SK-N-SH (cell line): ENCODE results near the gene RPL13. TPM values are rescaled to one million over a fixed set of nuclear protein-coding genes. Genes with fewer than 3 reads are reported as not detected.

ENCODE experiments used
- CTCF ChIA-PET: fragments of 300-600, 350-600 bp; formaldehyde crosslinking; extraction: SDS; loops from one replicate; lab custom pipeline; 2021; lab: Yijun Ruan, JAX
- POLR2A ChIA-PET: fragments of 350-600 bp; sonication (Branson Sonifier 250); formaldehyde crosslinking; extraction: SDS; loops from one replicate; lab custom pipeline; 2020; ENCODE audit warnings: antibody characterized with exemption, inconsistent platforms; lab: Yijun Ruan, JAX
- DNase-seq: peaks from one replicate; pipeline ENCODE4 v3.0.0; 2012
- H2AFZ ChIP-seq: fragments of 200-600 bp; sonication (generic); 2 replicates; pipeline ENCODE4 v1.8.1; 2016; ENCODE audit warnings: antibody characterized with exemption, mild to moderate bottlenecking, low read depth
- H3F3A ChIP-seq: fragments of 200-600 bp; sonication (generic); replicated peaks from 2 replicates; pipeline ENCODE3; 2016; ENCODE audit warnings: antibody characterized with exemption, mild to moderate bottlenecking; ENCODE audit not compliant: insufficient read depth
- H3K27ac ChIP-seq, 2 experiments: fragments of 200-500 bp in 1 of 2; fragments of 200-600 bp in 1 of 2; sonication (Bioruptor generic) in 1 of 2; sonication (generic), shearing (Covaris generic) in 1 of 2; 2 replicates each; pipeline versions ENCODE4 v1.5.1 to v1.6.1; 2014 to 2016; ENCODE audit warnings: low read depth in 2 of 2, inconsistent platforms in 1 of 2, low read length in 1 of 2, mild to moderate bottlenecking in 1 of 2, mixed read lengths in 1 of 2
- H3K27me3 ChIP-seq: fragments of 200-600 bp; sonication (generic), shearing (Covaris generic); 2 replicates; pipeline ENCODE4 v1.6.1; 2016; ENCODE audit warnings: mixed run types; ENCODE audit not compliant: insufficient read depth
- H3K36me3 ChIP-seq, 2 experiments: fragments of 200-500 bp in 1 of 2; fragments of 200-600 bp in 1 of 2; sonication (Bioruptor generic) in 1 of 2; sonication (generic) in 1 of 2; replicated peaks in 1 of 2; 2 replicates each; pipeline versions ENCODE3 to v1.5.1; 2014 to 2016; ENCODE audit warnings: low read length in 1 of 2, mild to moderate bottlenecking in 1 of 2; ENCODE audit not compliant: insufficient read depth in 2 of 2, control insufficient read depth in 1 of 2
- H3K4me1 ChIP-seq, 2 experiments: fragments of 200-500 bp in 1 of 2; fragments of 200-600 bp in 1 of 2; sonication (Bioruptor generic) in 1 of 2; sonication (generic), shearing (Covaris generic) in 1 of 2; 2 replicates each; pipeline versions ENCODE4 v1.5.1 to v1.6.1; 2014 to 2016; ENCODE audit warnings: low read depth in 1 of 2, low read length in 1 of 2, mixed run types in 1 of 2; ENCODE audit not compliant: insufficient read depth in 2 of 2, control insufficient read depth in 1 of 2
- H3K4me2 ChIP-seq: fragments of 200-600 bp; sonication (generic), shearing (Covaris generic); 2 replicates; pipeline ENCODE4 v1.6.1; 2017; ENCODE audit warnings: mixed run types
- H3K4me3 ChIP-seq, 2 experiments: fragments of 200-500 bp in 1 of 2; fragments of 200-600 bp in 1 of 2; sonication (Bioruptor generic) in 1 of 2; sonication (generic), shearing (Covaris generic) in 1 of 2; 2 replicates each; pipeline versions ENCODE4 v1.5.1 to v1.8.1; 2014 to 2016; ENCODE audit warnings: low read depth in 2 of 2, inconsistent platforms in 1 of 2, low read length in 1 of 2, mild to moderate bottlenecking in 1 of 2, mixed read lengths in 1 of 2, moderate library complexity in 1 of 2
- H3K79me2 ChIP-seq: fragments of 200-600 bp; sonication (generic); 2 replicates; pipeline ENCODE4 v1.8.1; 2017; ENCODE audit warnings: mild to moderate bottlenecking; ENCODE audit not compliant: insufficient read depth
- H3K9ac ChIP-seq: fragments of 200-600 bp; sonication (generic); 2 replicates; pipeline ENCODE4 v1.6.1; 2017; ENCODE audit warnings: mixed run types
- H3K9me2 ChIP-seq: fragments of 200-600 bp; sonication (generic); 2 replicates; pipeline ENCODE4 v1.6.1; 2017; ENCODE audit warnings: mixed run types
- H3K9me3 ChIP-seq: fragments of 200-600 bp; sonication (generic); 2 replicates; pipeline ENCODE4 v1.6.1; 2017; ENCODE audit warnings: mixed run types, mild to moderate bottlenecking, moderate library complexity
- H4K20me1 ChIP-seq: fragments of 200-600 bp; sonication (generic); 2 replicates; pipeline ENCODE4 v1.6.1; 2017; ENCODE audit warnings: mild to moderate bottlenecking, mixed run types; ENCODE audit not compliant: insufficient read depth
- CHD2 ChIP-seq: fragments of 150-350 bp; IDR thresholded peaks from 2 replicates; pipeline ENCODE4 v1.6.1; 2018; ENCODE audit warnings: low read length; ENCODE audit not compliant: partially characterized antibody
- ELF1 ChIP-seq: IDR thresholded peaks from 2 replicates; pipeline ENCODE4 v1.4.0; 2012
- FOSL2 ChIP-seq: IDR thresholded peaks from 2 replicates; pipeline ENCODE4 v1.4.0; 2012; ENCODE audit warnings: low read depth, mild to moderate bottlenecking, moderate library complexity, borderline replicate concordance
- FOXJ3 ChIP-seq: sonication (generic); formaldehyde crosslinking; IDR thresholded peaks from 2 replicates; pipeline ENCODE4 v1.5.1; 2020; ENCODE audit warnings: mild to moderate bottlenecking, missing genetic modification reagents
- FOXM1 ChIP-seq: IDR thresholded peaks from 2 replicates; pipeline ENCODE4 v1.4.0; 2012; ENCODE audit warnings: low read depth, mild to moderate bottlenecking
- GATA2 ChIP-seq: sonication (generic); formaldehyde crosslinking; IDR thresholded peaks from 2 replicates; pipeline ENCODE4 v1.5.0; 2020; ENCODE audit warnings: mild to moderate bottlenecking, missing genetic modification reagents
- MEF2A ChIP-seq: IDR thresholded peaks from 2 replicates; pipeline ENCODE4 v1.4.0; 2012; ENCODE audit warnings: low read depth, borderline replicate concordance
- MXI1 ChIP-seq: IDR thresholded peaks from 2 replicates; pipeline ENCODE4 v1.6.1; 2012; ENCODE audit warnings: mild to moderate bottlenecking, low read depth, low read length, improper control_type of control experiment
- NRF1 ChIP-seq: IDR thresholded peaks from 2 replicates; pipeline ENCODE4 v1.6.1; 2012; ENCODE audit warnings: low read depth, mild to moderate bottlenecking, low read length
- SMC3 ChIP-seq: IDR thresholded peaks from 2 replicates; pipeline ENCODE4 v1.6.1; 2012; ENCODE audit warnings: low read depth, low read length, improper control_type of control experiment
- WGBS: methylation state at CpG from one replicate; pipeline ENCODE4 v1.1.6; 2017; ENCODE audit warnings: low lambda C conversion rate; 5-methylcytosine and 5-hydroxymethylcytosine counted together
- polyA plus RNA-seq, 3 experiments: library from polyadenylated mRNA; depleted of rRNA; stranded (reverse); fragments of >200 nt; gene quantifications; 2 replicates each; pipeline ENCODE4 v1.2.3, GENCODE V29; 2012
- TF ChIP-seq, protein P1 (sequence below): IDR thresholded peaks from 2 replicates; pipeline ENCODE4 v1.4.0; 2012; ENCODE audit warnings: low read depth, borderline replicate concordance
- TF ChIP-seq, protein P2 (sequence below): IDR thresholded peaks from 2 replicates; pipeline ENCODE4 v1.4.0; 2012; ENCODE audit warnings: low read depth, borderline replicate concordance
- TF ChIP-seq, protein P3 (sequence below): fragments of 150-350 bp; IDR thresholded peaks from 2 replicates; pipeline ENCODE4 v1.6.1; 2017; ENCODE audit warnings: antibody characterized with exemption, low read length, low read depth, borderline replicate concordance

RPL13 gene
- polyA plus RNA-seq, 1 of the 3 experiments (the other 2 are of a cell fraction): 4,635 TPM

DNA sequence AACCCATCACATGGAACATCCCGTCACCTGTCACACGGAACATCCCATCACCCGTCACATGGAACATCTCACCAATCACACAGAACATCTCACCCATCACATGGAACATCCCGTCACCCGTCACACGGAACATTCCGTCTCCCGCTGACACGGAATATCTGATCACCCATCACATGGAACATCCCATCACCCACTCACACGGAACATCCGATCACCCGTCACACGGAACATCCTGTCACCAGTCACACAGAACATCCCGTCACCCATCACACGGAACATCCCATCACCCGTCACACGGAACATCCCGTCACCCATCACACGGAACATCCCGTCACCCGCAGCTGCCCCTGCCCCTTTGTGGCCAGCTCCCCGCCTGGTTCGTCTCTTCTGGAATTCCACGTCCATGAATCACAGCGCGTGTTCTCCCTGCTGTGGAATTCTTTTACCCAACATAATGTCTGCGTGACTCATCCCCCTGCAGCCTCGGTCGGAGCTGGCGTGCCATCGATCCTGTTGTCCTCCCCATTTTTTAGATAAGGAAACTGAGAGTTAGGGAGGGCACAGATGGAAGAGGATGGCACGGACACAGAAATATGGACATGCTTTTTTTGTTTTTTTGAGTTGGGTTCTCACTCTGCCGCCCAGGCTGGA is 20.7 kb downstream of the RPL13 start (continued):
- TF ChIP-seq SMC3 (no peak), FOSL2 (peak; percentile 99), MEF2A (no peak), ELF1 (no peak), CHD2 (no peak), GATA2 (CRISPR knock-in tag) (no peak)
- TF ChIP-seq, protein P1, sequence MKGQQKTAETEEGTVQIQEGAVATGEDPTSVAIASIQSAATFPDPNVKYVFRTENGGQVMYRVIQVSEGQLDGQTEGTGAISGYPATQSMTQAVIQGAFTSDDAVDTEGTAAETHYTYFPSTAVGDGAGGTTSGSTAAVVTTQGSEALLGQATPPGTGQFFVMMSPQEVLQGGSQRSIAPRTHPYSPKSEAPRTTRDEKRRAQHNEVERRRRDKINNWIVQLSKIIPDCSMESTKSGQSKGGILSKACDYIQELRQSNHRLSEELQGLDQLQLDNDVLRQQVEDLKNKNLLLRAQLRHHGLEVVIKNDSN: no peak
- TF ChIP-seq, protein P2, sequence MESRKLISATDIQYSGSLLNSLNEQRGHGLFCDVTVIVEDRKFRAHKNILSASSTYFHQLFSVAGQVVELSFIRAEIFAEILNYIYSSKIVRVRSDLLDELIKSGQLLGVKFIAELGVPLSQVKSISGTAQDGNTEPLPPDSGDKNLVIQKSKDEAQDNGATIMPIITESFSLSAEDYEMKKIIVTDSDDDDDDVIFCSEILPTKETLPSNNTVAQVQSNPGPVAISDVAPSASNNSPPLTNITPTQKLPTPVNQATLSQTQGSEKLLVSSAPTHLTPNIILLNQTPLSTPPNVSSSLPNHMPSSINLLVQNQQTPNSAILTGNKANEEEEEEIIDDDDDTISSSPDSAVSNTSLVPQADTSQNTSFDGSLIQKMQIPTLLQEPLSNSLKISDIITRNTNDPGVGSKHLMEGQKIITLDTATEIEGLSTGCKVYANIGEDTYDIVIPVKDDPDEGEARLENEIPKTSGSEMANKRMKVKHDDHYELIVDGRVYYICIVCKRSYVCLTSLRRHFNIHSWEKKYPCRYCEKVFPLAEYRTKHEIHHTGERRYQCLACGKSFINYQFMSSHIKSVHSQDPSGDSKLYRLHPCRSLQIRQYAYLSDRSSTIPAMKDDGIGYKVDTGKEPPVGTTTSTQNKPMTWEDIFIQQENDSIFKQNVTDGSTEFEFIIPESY: no peak
- TF ChIP-seq, all 33 proteins: peak for 9

DNA sequence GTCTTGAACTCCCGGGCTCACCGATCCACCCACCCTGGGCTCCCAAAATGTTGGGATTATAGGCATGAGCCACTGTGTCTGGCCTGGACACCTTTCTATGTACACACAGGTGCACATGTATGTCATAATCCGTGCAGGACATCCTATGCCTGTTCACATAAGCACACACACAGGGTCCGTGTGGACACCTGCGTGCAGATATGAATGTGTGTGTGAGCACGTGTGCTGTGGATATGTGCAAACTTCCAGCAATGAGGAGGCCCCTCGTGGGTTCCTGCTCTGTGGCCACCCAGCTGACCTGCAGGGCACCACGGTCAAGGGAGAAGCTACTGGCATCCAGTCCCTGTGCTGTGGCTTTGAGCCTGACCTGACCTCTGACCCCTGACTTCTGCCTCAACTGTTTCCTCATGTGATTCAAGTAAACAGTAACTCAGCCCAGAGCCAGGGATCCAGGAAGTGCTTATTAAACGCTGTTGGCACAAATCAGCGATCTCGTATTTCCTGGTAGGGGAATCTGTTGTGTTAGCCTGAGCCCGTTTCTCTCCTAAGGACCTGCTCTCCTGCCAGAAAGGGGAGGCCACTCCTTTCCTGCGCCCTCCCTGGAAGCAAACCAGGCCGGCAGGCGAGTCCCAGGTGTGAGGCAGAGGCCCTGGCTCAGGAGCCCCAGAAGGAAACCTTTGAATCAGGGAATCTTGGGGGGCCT is 21.5 kb downstream of the RPL13 start:
- WGBS: 60% methylated on average over 15 of the region's 15 CpGs
- Histone ChIP-seq H3K9ac (peak overlapping the region; percentile 40; the same call in 1 of the 2 replicates), H3K36me3 (no peaks in the 10 kb centered on the region), H2AFZ (peak overlapping the region; percentile 56; the same call in 1 of the 2 replicates), H3K9me2 (no peaks in the 10 kb centered on the region), H3F3A (peaks cover 16% of the 10 kb centered on the region), H3K4me1 (peaks cover 5 to 12% of the 10 kb centered on the region in 2 experiments; a peak in 3 of 4 replicates), H3K27ac (peak overlapping the region in 1 of 2 experiments; percentile 69; a peak in 3 of 4 replicates), H4K20me1 (no peaks in the 10 kb centered on the region), H3K79me2 (no peaks in the 10 kb centered on the region), H3K4me2 (peak overlapping the region; percentile 64), H3K4me3 (no peak overlapping the region), H3K9me3 (no peaks in the 10 kb centered on the region), H3K27me3 (no peaks in the 10 kb centered on the region)
- no peak for DNase-seq
- CTCF ChIA-PET: interaction anchor here (1.1 to 1.6 kb wide), 2 partner anchors 16 to 59 kb away, joined by 3 to 4 read pairs; no protein-coding TSS in a partner anchor
- POLR2A ChIA-PET: no interaction called here
- TF ChIP-seq, protein P3, sequence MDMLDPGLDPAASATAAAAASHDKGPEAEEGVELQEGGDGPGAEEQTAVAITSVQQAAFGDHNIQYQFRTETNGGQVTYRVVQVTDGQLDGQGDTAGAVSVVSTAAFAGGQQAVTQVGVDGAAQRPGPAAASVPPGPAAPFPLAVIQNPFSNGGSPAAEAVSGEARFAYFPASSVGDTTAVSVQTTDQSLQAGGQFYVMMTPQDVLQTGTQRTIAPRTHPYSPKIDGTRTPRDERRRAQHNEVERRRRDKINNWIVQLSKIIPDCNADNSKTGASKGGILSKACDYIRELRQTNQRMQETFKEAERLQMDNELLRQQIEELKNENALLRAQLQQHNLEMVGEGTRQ: no peak
- no peak for TF ChIP-seq MXI1
- TF ChIP-seq CHD2: no peak
- TF ChIP-seq, protein P1: no peak
- no peak for TF ChIP-seq NRF1
- TF ChIP-seq FOXJ3 (CRISPR knock-in tag): no peak
- TF ChIP-seq FOXM1: no peak
- TF ChIP-seq GATA2 (CRISPR knock-in tag): no peak
